Kidney (tissue), 14 donors: ENCODE results near the gene A3GALT2. TPM values are rescaled to one million over a fixed set of nuclear protein-coding genes. Genes with fewer than 3 reads are reported as not detected.

Experiments
- DNase-seq, 5 donors: peaks; one replicate each; pipeline ENCODE4 v3.0.0-alpha.2; 2013 to 2020
- FAIRE-seq: peaks from 2 replicates; lab custom pipeline; 2012; peaks lifted over from hg19 to GRCh38; lab: Jason Lieb, UNC
- H3K27ac ChIP-seq, 2 donors: one replicate each; pipeline ENCODE4 v1.7.0; 2013; ENCODE audit warnings: low read depth in 2 of 2, low read length in 2 of 2, inconsistent platforms in 1 of 2
- H3K27me3 ChIP-seq: one replicate; pipeline ENCODE4 v1.7.1; 2013; ENCODE audit warnings: low read length, inconsistent platforms; ENCODE audit not compliant: control insufficient read depth, insufficient read depth
- H3K36me3 ChIP-seq, 3 donors: one replicate each; pipeline versions ENCODE4 v1.7.0 to v1.7.1; 2013; ENCODE audit warnings: low read length in 3 of 3, control low read depth in 1 of 3, inconsistent platforms in 1 of 3; ENCODE audit not compliant: insufficient read depth in 3 of 3, control insufficient read depth in 2 of 3
- H3K4me1 ChIP-seq, 3 donors: one replicate each; pipeline versions ENCODE4 v1.7.0 to v1.7.1; 2013; ENCODE audit warnings: low read length in 3 of 3, inconsistent platforms in 1 of 3, low read depth in 1 of 3; ENCODE audit not compliant: control insufficient read depth in 2 of 3, insufficient read depth in 2 of 3
- H3K4me3 ChIP-seq, 3 donors: one replicate each; pipeline versions ENCODE4 v1.7.0 to v1.8.1; 2013; ENCODE audit warnings: low read length in 3 of 3, control low read depth in 1 of 3, inconsistent platforms in 1 of 3
- H3K9ac ChIP-seq, 3 donors: one replicate each; pipeline versions ENCODE4 v1.7.0 to v1.7.1; 2013; ENCODE audit warnings: low read length in 3 of 3, control low read depth in 1 of 3, inconsistent platforms in 1 of 3
- H3K9me3 ChIP-seq, 3 donors: one replicate each; pipeline versions ENCODE4 v1.7.0 to v1.7.1; 2013; ENCODE audit warnings: low read length in 3 of 3, control low read depth in 1 of 3, inconsistent platforms in 1 of 3; ENCODE audit not compliant: control insufficient read depth in 2 of 3, insufficient read depth in 1 of 3
- CTCF ChIP-seq: IDR thresholded peaks from 3 replicates; pipeline ENCODE4 v1.5.1; 2012; ENCODE audit warnings: mild to moderate bottlenecking, moderate library complexity, borderline replicate concordance; ENCODE audit not compliant: insufficient read depth; ENCODE audit errors: extremely low read depth
- intact Hi-C: fragments of 100-400 bp; cut with DNase I; formaldehyde crosslinking; loops from one replicate; pipeline ENCODE4 v1.11.1; 2022
- polyA plus RNA-seq: library from polyadenylated mRNA; stranded (reverse); fragments of 350-450 nt; fragmentation: Illumina TruSeq; extraction: RNeasy Lipid Tissue Mini Kit (QIAGEN cat#74804); gene quantifications from one replicate; pipeline ENCODE4 v1.2.3, GENCODE V29; 2014; ENCODE audit warnings: low read depth, low replicate concordance; ENCODE audit not compliant: insufficient read depth
- total RNA-seq: library from RNA; stranded (reverse); fragmentation: NEBNext Ultra II Directional; extraction: Animal tissue kit (Norgen Biotek cat#: 25700); gene quantifications from one replicate; pipeline ENCODE4 v1.2.1, GENCODE V29; 2021
- donor health status: control.
- donor health status: control.
- donor health status: control.
- donor health status: control.
- donor health status: control.
- donor health status: DM: yes; HTN: yes; CAD: no.
- donor health status: Normal renal cell carcinoma (clear cell type).

A3GALT2 gene
- total and polyA plus RNA-seq, 2 donors from 2014 or later, result not detected

- FAIRE-seq, result no peak
Measured at GRCh38 chr1:33263890-33264504, 56.9 kb downstream of the A3GALT2 start.

GRCh38 chr1:33261344-33261743 lies 59.6 kb downstream of the A3GALT2 start:
- FAIRE-seq (no peak), DNase-seq (no peak)
- intact Hi-C loops, result no loop called here
- no peaks in the 10 kb centered on the region for H3K9me3 ChIP-seq
- no peak overlapping the region for H3K27ac ChIP-seq
- no peak for TF ChIP-seq CTCF
- H3K27me3 ChIP-seq, result no peaks in the 10 kb centered on the region
- peaks cover 9 to 49% (median 41%) of the 10 kb centered on the region in 3 donors for H3K4me1 ChIP-seq
- H3K36me3 ChIP-seq, result peaks cover 4 to 5% (median 5%) of the 10 kb centered on the region in 3 donors
- H3K9ac ChIP-seq, result no peak overlapping the region
- H3K4me3 ChIP-seq, result no peak overlapping the region

More at GRCh38 chr1:33263890-33264504, 56.9 kb downstream of the A3GALT2 start:
- Histone ChIP-seq H3K27me3 (no peaks in the 10 kb centered on the region), H3K27ac (peak overlapping the region in 1 of 2 donors; percentile 15), H3K9ac (peak overlapping the region in 1 of 3 donors; percentile 5), H3K4me1 (peaks cover 3 to 38% (median 35%) of the 10 kb centered on the region in 3 donors), H3K4me3 (no peak overlapping the region), H3K9me3 (no peaks in the 10 kb centered on the region), H3K36me3 (peaks cover 4 to 5% (median 5%) of the 10 kb centered on the region in 3 donors)
- intact Hi-C loops, result no loop called here
- DNase-seq, result no peak
- TF ChIP-seq CTCF, result no peak

GRCh38 chr1:33260439-33260838 lies 60.5 kb downstream of the A3GALT2 start:
- H3K9ac ChIP-seq, result peak overlapping the region in 1 of 3 donors; percentile 20
- no peak overlapping the region for H3K4me3 ChIP-seq
- peaks cover 4 to 5% (median 5%) of the 10 kb centered on the region in 3 donors for H3K36me3 ChIP-seq
- no peaks in the 10 kb centered on the region for H3K9me3 ChIP-seq
- peaks cover 9 to 50% (median 38%) of the 10 kb centered on the region in 3 donors for H3K4me1 ChIP-seq
- no peak overlapping the region for H3K27ac ChIP-seq
- TF ChIP-seq CTCF, result no peak
- no peaks in the 10 kb centered on the region for H3K27me3 ChIP-seq
- DNase-seq, result peak in 3 of 5 donors; percentile 34 to 45 (median 41)
- no peak for FAIRE-seq
- intact Hi-C loops, result no loop called here
